HG03354 (cell line): ENCODE measurements around the gene WBP4.
A peak's percentile ranks its signal among the peaks of the same experiment; 100 is the strongest.
"Not testable (repeated sequence)": the region's sequence is repeated elsewhere in the genome, so short reads cannot be mapped to it uniquely, and the experiment has no call there.

Source experiments
- ATAC-seq: cut with Tn5 transposase; IDR thresholded peaks from one replicate; pipeline ENCODE4 v1.9.1; 2021; ENCODE audit warnings: mild to moderate bottlenecking; ENCODE audit not compliant: unreplicated experiment, poor library complexity, severe bottlenecking

Gene WBP4

GRCh38 chr13:41065078-41065477, 3.8 kb downstream of the WBP4 start:
- no peak for ATAC-seq

- no peak for ATAC-seq
Measured at GRCh38 chr13:41074523-41074922, 13.2 kb downstream of the WBP4 start.

DNA sequence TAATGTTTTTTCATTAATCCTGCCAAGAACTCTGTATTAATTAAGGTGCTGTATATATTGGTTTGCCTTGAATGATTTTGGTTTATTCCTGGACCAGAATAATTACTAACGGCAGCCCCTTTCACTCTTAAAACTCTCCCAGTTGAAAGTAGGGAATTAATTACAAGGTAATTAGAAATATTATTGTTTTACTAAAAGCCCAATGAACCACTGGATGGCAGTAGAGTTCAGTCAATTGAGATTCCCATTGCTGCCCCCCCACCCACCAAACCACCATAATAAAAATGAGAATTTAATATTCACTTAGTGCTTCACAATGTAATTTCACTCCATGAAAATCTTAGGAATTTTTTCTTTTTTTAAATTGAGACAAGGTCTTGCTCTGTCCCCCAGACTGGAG, 13.7 kb downstream of the WBP4 start:
- no peak for ATAC-seq

- no peak for ATAC-seq
Measured at GRCh38 chr13:41075485-41075884, 14.2 kb downstream of the WBP4 start.

- ATAC-seq, result no peak
Measured at GRCh38 chr13:41077475-41077874, 16.2 kb downstream of the WBP4 start.

GRCh38 chr13:41079725-41080124, 18.4 kb downstream of the WBP4 start:
- ATAC-seq, result no peak

GRCh38 chr13:41085961-41086585, 24.8 kb downstream of the WBP4 start:
- no peak for ATAC-seq

DNA sequence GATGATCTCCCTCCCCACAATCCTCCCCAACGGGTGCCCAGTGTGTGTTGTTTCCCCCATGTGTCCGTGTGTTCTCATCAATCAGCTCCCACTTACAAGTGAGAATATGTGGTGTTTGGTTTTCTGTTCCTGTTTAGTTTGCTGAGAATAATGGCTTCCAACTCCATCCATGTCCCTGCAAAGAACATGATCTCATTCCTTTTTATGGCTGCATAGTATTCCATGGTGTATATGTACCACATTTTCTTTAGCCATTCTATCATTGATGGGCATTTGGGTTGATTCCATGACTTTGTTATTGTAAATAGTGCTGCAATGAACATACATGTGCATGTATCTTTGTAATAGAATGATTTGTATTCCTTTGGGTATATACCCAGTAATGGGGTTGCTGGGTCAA, 34.4 kb downstream of the WBP4 start:
- not testable (repeated sequence) for ATAC-seq

GRCh38 chr13:41098761-41099160, 37.5 kb downstream of the WBP4 start:
- ATAC-seq, result no peak

- ATAC-seq, result no peak
Measured at GRCh38 chr13:41099986-41100385, 38.7 kb downstream of the WBP4 start.

DNA sequence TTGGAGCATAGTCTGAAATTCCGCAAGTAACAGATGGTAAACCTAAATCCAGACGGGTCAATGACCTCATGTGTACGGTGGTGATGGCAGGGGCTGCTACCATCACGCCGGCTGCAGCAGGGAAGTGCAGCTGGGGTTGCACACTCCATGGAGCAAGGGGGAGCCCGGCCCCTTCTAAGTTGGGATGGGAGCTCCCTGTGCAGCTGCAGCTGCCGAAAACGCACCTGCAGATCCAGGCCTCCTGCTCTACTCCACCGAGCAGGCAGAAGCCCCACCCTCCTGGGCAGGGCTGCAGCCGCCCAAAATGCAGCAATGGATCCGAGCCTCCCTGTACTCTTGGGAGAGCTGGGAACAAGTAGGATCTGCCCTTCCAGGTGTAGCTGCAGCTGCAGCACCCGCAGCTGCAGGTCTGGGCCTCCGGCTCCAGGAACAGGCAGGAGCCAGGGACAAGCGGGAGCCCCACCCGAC, 45.8 kb downstream of the WBP4 start:
- ATAC-seq, result no peak

DNA sequence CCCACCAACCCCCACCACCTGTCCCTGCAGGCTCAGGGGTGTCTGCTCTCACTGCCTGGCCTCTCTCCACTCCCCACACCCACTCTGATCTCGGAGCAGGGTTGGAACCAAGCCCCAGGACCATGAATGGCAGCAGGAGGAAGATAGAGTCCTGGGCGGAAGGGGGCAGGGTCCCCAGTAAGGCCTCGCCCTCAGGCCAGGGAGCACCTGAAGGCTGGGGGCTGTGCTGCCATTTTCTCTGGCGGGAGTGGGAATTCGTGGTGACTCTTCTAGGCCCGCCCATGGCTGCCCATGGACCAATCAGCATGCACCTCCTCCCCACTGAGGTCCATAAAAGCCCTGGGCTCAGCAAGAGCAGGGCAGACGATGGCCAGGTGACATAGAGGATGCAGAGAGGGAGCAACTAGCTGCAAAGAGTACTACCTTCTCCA, 46.3 kb downstream of the WBP4 start:
- no peak for ATAC-seq

GRCh38 chr13:41111454-41111853, 50.1 kb downstream of the WBP4 start:
- ATAC-seq, result no peak

- ATAC-seq, result no peak
Measured at GRCh38 chr13:41117869-41118268, 56.6 kb downstream of the WBP4 start.

GRCh38 chr13:41122838-41123237, 61.5 kb downstream of the WBP4 start:
- no peak for ATAC-seq

DNA sequence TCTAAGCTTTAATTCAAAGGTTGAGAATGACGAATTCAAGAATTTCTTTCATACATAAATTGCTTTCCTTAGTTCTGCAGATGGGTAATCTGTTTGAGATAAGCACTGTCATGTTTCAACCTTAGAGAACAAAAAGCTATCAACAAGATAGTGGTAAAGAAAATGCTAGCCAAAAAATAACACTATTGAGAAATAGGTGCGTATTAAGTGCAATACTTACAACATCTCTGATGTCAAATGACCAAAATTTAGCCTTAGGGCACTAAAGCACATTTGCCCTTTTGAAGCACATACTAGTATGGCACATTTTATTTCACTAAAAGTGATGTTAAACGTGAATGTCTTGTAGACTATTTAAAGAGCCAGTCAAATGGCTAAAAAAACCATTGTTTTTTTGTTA, 66.4 kb downstream of the WBP4 start:
- ATAC-seq, result no peak

GRCh38 chr13:41130356-41130755, 69.0 kb downstream of the WBP4 start:
- ATAC-seq, result no peak

- ATAC-seq, result not testable (repeated sequence)
Measured at GRCh38 chr13:41131189-41131588, 69.9 kb downstream of the WBP4 start.

GRCh38 chr13:41131660-41132511, 70.6 kb downstream of the WBP4 start:
- peak; percentile 17 for ATAC-seq

GRCh38 chr13:41132512-41133152, 71.3 kb downstream of the WBP4 start, which contains the start of gene KBTBD6:
Gene KBTBD6, minus strand, starts transcription at chr13:41132802. Its CDS starts 291 bp downstream, at chr13:41132511.
- ATAC-seq, result peak; percentile 97
